Medulla oblongata (tissue), 1 donor: Measurements from ENCODE around the gene ZNF618.

Experiments
- DNase-seq: peaks from one replicate; pipeline ENCODE4 v3.0.0-alpha.2; 2015; ENCODE audit errors: extremely low spot score

Gene ZNF618

DNA sequence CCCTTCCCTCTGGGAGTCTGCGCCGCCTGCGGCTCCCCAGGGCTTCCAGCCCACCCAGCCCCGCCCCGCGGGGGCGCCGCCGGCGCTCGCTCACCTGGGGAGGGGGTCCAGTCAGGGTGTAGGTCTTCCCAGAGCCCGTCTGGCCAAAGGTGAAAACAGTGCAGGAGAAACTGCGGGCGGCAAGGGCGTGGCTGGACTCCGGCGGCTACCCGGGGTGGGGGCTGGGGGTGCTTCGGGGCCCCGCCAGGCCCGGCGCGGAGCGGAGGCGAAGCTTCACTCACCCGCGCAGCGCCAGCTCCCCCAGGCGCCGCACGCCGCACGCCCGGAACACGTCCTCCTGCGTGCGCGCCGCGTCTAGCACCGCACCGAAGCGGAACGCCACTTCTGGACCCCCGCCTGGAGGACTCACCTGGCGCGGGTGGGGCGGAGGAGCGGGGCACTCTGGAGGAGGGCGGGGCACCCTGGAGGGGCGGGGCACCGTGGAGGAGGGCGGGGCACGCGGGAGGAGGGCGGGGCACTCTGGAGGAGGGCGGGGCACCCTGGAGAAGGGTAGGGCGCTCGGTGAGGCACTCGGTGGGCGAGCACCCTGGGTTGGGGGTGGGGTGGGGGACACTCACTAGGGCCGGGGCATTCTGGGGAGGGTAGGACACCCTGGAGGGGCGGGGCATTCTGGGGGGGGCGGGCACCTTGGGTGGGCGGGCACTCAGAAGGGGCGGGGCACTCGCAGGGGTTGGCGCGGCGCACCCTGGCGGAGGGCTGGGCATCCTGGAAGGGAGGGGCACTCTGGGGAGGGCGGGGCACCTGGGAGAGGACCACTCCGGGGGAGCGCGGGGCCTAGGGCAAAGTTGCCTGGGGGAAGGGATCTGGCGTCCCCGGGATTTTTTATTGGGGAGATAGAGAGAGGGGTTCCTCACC, 222.2 kb downstream of the ZNF618 start:
- no peak for DNase-seq

DNA sequence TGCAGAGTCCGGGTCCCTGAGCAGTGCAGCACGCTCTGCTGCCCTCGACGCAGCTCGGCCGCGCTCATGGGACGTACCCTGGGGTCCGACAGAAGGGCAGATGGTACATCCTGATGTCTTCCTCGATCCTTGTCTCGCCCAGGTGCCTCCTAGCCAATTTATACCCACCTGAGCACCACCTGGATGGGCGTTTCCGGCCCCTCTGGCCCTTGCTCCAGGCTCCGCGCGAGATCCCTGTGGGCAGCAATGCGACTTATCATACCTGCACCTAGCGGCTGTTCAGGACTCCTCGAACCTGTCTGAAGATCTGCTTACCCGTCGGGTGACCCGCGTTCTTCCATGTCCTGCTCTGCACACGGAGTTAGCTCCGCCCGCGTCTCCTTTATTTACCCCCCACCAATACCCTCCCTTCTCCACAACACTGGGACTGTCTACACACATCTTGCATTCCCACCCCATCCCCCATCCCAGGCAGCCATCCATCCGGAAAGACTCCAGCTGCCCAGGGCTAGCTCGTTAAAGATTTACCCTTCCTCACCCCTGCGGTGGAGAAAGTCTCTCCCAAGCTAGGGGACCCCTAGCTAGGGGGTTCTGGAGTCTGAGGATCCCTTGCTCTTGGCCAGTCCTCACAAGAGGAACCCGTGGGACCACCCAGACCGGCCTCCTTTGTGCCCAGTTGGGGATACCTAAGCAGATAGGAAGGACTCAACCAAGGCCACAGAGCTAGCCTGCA, 223.0 kb downstream of the ZNF618 start, which contains the start of gene KIF12:
Gene KIF12 (minus strand): TSS at position 357 of the 733 bp plus-strand sequence. CDS start 16 bp downstream, at position 341.
- no peak for DNase-seq

DNA sequence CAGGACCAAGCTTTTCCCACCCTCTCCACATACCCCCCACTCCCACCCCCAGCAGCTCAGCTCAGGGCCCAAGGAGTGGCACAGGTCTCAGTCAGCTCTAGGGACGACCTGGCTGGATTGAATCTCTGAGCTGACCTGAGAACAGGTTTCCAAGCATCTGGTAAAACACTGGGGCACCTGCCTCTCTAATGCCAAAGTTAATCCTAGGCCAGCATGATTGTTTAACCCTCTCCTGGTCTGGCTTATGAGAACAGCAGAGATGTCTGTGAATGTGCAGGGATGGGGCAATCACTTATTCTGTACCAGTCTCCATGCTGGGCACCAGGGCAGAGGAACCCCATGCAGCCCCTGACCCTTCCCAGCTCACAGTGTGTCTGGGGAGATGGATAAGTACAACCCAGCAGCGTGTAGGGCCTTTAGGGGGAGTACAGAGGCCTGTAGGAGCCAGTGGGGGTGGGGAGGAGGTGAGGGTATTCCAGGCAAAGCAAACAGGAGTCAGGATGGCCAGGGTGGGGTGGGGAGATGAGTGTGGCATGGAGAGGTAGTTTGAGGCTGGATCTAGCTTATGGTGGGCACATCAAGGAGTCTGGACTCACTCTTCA, 223.7 kb downstream of the ZNF618 start:
- DNase-seq: no peak

DNA sequence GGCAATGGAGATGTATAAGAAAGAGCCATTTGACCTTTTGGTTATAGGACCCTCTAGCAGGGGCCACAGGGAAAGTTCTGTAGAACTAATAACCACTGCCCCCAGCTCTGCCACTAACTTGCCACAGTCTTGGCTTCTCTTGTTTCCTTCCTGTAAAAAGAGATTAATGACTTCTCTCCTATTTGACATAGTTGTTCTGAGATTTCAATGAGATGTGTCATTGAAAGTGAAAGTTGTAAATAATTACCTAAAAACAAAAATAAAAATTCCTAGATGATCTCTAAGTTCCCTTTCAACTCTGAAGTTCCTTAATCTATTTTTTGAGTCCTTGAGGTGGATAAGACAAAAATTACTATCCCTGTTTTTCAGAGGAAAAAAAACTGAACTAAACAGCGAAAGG, 224.4 kb downstream of the ZNF618 start:
- DNase-seq: no peak

DNA sequence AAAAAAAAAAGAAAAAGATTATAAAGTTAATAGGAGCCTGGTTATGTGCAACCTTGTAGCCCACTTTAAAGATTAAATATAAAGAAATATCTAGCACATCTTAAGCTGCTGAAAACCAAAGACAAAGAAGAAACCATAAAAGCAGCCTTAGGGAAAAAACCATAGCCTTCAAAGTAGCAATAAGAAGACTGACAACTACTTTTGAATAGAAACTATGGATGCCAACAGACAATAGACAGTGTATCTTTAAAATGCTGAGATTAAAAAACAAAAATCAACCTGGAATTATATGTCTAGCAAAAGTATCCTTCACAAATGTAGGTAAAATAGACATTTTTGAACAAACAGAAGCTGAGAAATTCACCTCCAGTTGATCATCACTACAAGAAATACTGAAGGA, 226.4 kb downstream of the ZNF618 start:
- no peak for DNase-seq

DNA sequence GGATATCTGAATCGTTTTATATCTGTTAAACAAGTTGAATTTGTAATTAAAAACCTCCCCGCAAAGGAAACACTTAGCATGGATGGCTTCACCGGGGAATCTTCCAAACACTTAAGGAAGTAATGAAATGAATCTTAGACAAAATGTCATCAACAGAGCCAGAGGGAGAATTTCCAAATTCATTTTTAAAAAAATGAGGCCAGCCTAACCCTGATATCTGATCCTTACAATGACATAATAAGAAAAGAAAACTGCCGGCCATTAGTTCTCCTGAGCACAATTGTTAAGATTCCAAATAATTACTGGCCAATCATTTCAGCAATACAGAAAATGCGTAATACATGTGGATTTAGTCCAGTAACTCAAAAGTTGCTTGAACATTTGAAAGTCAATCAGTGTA, 229.1 kb downstream of the ZNF618 start:
- DNase-seq: no peak
